Caco-2 (cell line): ENCODE measurements around the gene PCDHGA8. TPM values are rescaled to one million over a fixed set of nuclear protein-coding genes. Genes with fewer than 3 reads are reported as not detected.

Experiments
- BruUV-seq: library from RNA; stranded (reverse); fragments of 400-500 nt; replicated peaks from 2 replicates; lab custom pipeline; 2021; lab: Mats Ljungman, UMichigan
- CTCF ChIA-PET: fragments of 300-600 bp; sonication (Branson Sonifier 250); formaldehyde crosslinking; loops from one replicate; lab custom pipeline; 2022; ENCODE audit warnings: antibody characterized with exemption; lab: Charles Lee
- POLR2A ChIA-PET: fragments of 300-600 bp; sonication (Branson Sonifier 250); formaldehyde crosslinking; loops from one replicate; lab custom pipeline; 2022; ENCODE audit warnings: antibody characterized with exemption; lab: Charles Lee
- DNase-seq, 2 experiments: peaks; one replicate each; pipeline versions ENCODE4 v3.0.0 to v3.0.0-alpha.2; 2020 to 2022
- H3K27me3 ChIP-seq: replicated peaks from 2 replicates; pipeline ENCODE4 v1.6.0; 2011; ENCODE audit warnings: low read length; ENCODE audit not compliant: control insufficient read depth, insufficient read depth
- H3K36me3 ChIP-seq: 2 replicates; pipeline ENCODE4 v1.5.1; 2011; ENCODE audit warnings: low read length; ENCODE audit not compliant: control insufficient read depth, insufficient read depth
- H3K4me1 ChIP-seq: fragments of 250-450 bp; sonication (Bioruptor Pico); 2 replicates; pipeline ENCODE4 v1.5.1; 2020; ENCODE audit warnings: mild to moderate bottlenecking
- H3K4me3 ChIP-seq: 2 replicates; pipeline ENCODE4 v1.5.1; 2011; ENCODE audit warnings: low read depth, mild to moderate bottlenecking, control low read depth, low read length
- H3K9me3 ChIP-seq: fragments of 250-450 bp; sonication (Bioruptor Pico); 2 replicates; pipeline ENCODE4 v1.5.1; 2020; ENCODE audit warnings: mild to moderate bottlenecking, moderate library complexity
- H3K27ac Mint-ChIP-seq: one replicate; pipeline ENCODE4 v1.8.0; 2022; ENCODE audit warnings: mixed read lengths; ENCODE audit not compliant: unreplicated experiment
- H3K27me3 Mint-ChIP-seq: one replicate; pipeline ENCODE4 v1.8.0; 2022; ENCODE audit warnings: mixed read lengths; ENCODE audit not compliant: insufficient read depth, unreplicated experiment
- H3K36me3 Mint-ChIP-seq: one replicate; pipeline ENCODE4 v1.8.0; 2022; ENCODE audit warnings: mild to moderate bottlenecking, mixed read lengths; ENCODE audit not compliant: insufficient read depth, unreplicated experiment
- H3K4me1 Mint-ChIP-seq: one replicate; pipeline ENCODE4 v1.8.0; 2022; ENCODE audit warnings: low read depth, mixed read lengths; ENCODE audit not compliant: unreplicated experiment
- H3K4me3 Mint-ChIP-seq: one replicate; pipeline ENCODE4 v1.8.0; 2022; ENCODE audit warnings: mild to moderate bottlenecking, moderate library complexity, mixed read lengths; ENCODE audit not compliant: unreplicated experiment
- H3K9me3 Mint-ChIP-seq: one replicate; pipeline ENCODE4 v1.8.0; 2022; ENCODE audit warnings: mixed read lengths; ENCODE audit not compliant: unreplicated experiment
- intact Hi-C: fragments of 100-400 bp; cut with micrococcal nuclease; formaldehyde crosslinking; loops from one replicate; pipeline ENCODE4 v1.10.0; 2022; ENCODE audit not compliant: unreplicated experiment
- total RNA-seq: library from RNA; stranded (reverse); gene quantifications from 2 replicates; pipeline ENCODE4 v1.2.3, GENCODE V29; 2022
- TF ChIP-seq, protein P1 (sequence below), 2 experiments: fragments of 200-600 bp in 1 of 2; IDR thresholded peaks; 1 replicate in 1 of 2; 2 replicates in 1 of 2; pipeline versions ENCODE4 v1.5.1 to v1.8.0; 2011 to 2022; ENCODE audit warnings: antibody characterized with exemption in 1 of 2, control low read depth in 1 of 2, inconsistent platforms in 1 of 2, low read depth in 1 of 2, low read length in 1 of 2, mild to moderate bottlenecking in 1 of 2, moderate library complexity in 1 of 2; ENCODE audit not compliant: insufficient read depth in 1 of 2, severe bottlenecking in 1 of 2, unreplicated experiment in 1 of 2

PCDHGA8 gene
- total RNA-seq, 1 experiment from 2014 or later = 0.18 TPM

DNA sequence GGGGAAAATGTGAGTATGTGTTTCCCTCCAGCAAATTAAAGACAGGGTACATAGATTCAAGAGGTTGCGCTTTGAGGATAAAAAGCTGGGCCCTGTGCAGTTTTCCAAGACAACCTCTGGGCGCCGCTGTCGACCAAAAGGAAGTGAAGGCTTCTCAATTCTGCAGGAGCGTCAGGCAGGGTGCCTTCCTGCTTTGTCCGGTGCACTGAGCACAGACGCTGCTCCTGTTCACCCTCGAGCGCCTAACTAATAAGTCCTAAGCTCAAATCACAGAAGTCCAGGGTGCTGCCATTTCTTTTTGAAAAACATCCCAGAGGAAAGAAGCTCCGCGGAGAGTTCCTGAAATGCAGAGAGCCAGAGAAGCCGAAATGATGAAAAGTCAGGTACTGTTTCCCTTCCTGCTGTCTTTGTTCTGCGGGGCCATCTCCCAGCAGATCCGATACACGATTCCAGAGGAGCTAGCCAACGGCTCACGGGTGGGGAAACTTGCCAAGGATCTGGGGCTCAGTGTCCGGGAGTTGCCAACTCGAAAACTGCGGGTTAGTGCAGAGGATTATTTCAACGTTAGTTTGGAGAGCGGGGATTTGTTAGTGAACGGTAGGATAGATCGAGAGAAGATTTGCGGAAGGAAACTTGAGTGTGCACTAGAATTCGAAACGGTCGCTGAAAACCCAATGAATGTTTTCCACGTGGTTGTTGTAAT, 42.4 kb upstream of the PCDHGA8 start, which contains the start of gene PCDHGB1:
Gene PCDHGB1, plus strand, starts transcription at position 183 of the 703 bp plus-strand sequence. Its CDS starts 162 bp downstream, at position 345.
- DNase-seq = peak in 1 of 2 experiments; percentile 49
- Histone ChIP-seq H3K4me3 (no peak within 1 kb of the TSS), H3K36me3 (no peaks in the 10 kb centered on the region), H3K27me3 (no peaks in the 10 kb centered on the region), H3K9me3 (no peaks in the 10 kb centered on the region; the same call in 1 of the 2 replicates), H3K4me1 (no peaks in the 10 kb centered on the region)
- TF ChIP-seq, protein P1, sequence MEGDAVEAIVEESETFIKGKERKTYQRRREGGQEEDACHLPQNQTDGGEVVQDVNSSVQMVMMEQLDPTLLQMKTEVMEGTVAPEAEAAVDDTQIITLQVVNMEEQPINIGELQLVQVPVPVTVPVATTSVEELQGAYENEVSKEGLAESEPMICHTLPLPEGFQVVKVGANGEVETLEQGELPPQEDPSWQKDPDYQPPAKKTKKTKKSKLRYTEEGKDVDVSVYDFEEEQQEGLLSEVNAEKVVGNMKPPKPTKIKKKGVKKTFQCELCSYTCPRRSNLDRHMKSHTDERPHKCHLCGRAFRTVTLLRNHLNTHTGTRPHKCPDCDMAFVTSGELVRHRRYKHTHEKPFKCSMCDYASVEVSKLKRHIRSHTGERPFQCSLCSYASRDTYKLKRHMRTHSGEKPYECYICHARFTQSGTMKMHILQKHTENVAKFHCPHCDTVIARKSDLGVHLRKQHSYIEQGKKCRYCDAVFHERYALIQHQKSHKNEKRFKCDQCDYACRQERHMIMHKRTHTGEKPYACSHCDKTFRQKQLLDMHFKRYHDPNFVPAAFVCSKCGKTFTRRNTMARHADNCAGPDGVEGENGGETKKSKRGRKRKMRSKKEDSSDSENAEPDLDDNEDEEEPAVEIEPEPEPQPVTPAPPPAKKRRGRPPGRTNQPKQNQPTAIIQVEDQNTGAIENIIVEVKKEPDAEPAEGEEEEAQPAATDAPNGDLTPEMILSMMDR (IDR thresholded peaks at IDR 0.05; ENCODE audit: insufficient read depth in 1 of 2, low read depth in 1 of 2, low read length in 1 of 2, severe bottlenecking in 1 of 2, unreplicated experiment in 1 of 2) = peak; percentile 33 to 47
- POLR2A ChIA-PET = no interaction called here
- Mint-ChIP-seq H3K4me1 (no peaks in the 10 kb centered on the region), H3K9me3 (peaks cover 10% of the 10 kb centered on the region), H3K36me3 (peaks cover 5% of the 10 kb centered on the region), H3K4me3 (peak within 1 kb of the TSS; percentile 64), H3K27me3 (no peaks in the 10 kb centered on the region), H3K27ac (no peak within 1 kb of the TSS)
- BruUV-seq = no TSS peak
- CTCF ChIA-PET = interaction anchor here (0.6 to 1.3 kb wide), 2 partner anchors 11 to 47 kb away, joined by 3 to 4 read pairs; partner anchors contain the start of gene PCDHGB5
- intact Hi-C loops = no loop called here

DNA sequence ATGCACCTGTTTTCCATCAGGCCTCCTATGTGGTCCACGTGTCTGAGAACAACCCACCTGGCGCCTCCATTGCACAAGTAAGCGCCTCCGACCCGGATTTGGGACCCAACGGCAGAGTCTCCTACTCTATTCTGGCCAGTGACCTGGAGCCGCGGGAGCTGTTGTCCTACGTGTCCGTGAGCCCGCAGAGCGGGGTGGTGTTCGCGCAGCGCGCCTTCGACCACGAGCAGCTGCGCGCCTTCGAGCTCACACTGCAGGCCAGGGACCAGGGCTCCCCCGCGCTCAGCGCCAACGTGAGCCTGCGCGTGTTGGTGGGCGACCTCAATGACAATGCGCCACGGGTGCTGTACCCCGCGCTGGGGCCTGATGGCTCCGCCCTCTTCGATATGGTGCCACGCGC, 40.8 kb upstream of the PCDHGA8 start:
- CTCF ChIA-PET = no interaction called here
- Mint-ChIP-seq H3K36me3 (peaks cover 5% of the 10 kb centered on the region), H3K4me3 (no peak overlapping the region), H3K27me3 (no peaks in the 10 kb centered on the region), H3K4me1 (no peaks in the 10 kb centered on the region), H3K27ac (no peak overlapping the region), H3K9me3 (peaks cover 10% of the 10 kb centered on the region)
- no peak for DNase-seq
- no peaks in the 10 kb centered on the region for H3K4me1 ChIP-seq
- BruUV-seq = no TSS peak
- no peaks in the 10 kb centered on the region for H3K36me3 ChIP-seq
- intact Hi-C loops = no loop called here
- H3K27me3 ChIP-seq = no peaks in the 10 kb centered on the region
- TF ChIP-seq, protein P1 (IDR thresholded peaks at IDR 0.05; ENCODE audit: insufficient read depth in 1 of 2, low read depth in 1 of 2, low read length in 1 of 2, severe bottlenecking in 1 of 2, unreplicated experiment in 1 of 2) = no peak
- POLR2A ChIA-PET = no interaction called here
- no peak overlapping the region for H3K4me3 ChIP-seq
- H3K9me3 ChIP-seq = no peaks in the 10 kb centered on the region; the same call in 1 of the 2 replicates

DNA sequence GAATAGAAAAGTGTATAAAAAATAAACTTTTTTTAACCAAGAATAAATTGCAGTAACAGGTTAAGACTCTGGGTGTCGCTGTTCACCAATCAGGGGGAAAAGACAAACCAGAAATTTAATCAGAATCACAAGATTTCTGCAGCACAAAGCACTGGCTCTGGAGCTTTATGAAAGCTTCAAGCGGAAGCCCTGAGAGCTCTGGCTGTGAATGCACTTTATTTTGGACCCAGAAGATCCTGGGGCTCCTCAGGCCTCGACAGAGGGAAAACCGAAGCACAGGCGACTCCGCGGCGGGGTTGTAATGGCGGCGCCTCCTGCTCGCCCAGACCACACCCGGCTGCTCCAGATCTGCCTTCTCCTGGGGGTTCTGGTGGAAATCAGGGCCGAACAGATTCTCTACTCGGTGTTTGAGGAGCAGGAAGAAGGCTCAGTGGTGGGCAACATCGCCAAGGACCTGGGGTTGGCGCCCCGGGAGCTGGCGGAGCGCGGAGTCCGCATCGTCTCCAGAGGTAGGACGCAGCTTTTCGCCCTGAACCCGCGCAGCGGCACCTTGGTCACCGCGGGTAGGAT, 37.4 kb upstream of the PCDHGA8 start, which contains the start of gene PCDHGA4:
Gene PCDHGA4, plus strand, starts transcription at position 122 of the 570 bp plus-strand sequence. Its CDS starts 87 bp downstream, at position 209.
- DNase-seq = no peak
- TF ChIP-seq, protein P1 (IDR thresholded peaks at IDR 0.05; ENCODE audit: insufficient read depth in 1 of 2, low read depth in 1 of 2, low read length in 1 of 2, severe bottlenecking in 1 of 2, unreplicated experiment in 1 of 2) = peak; percentile 20 to 22
- Histone ChIP-seq H3K4me1 (no peaks in the 10 kb centered on the region), H3K36me3 (no peaks in the 10 kb centered on the region), H3K27me3 (no peaks in the 10 kb centered on the region), H3K9me3 (no peaks in the 10 kb centered on the region; the same call in 1 of the 2 replicates), H3K4me3 (no peak within 1 kb of the TSS)
- Mint-ChIP-seq H3K27me3 (no peaks in the 10 kb centered on the region), H3K36me3 (peaks cover 5% of the 10 kb centered on the region), H3K4me1 (no peaks in the 10 kb centered on the region), H3K4me3 (no peak within 1 kb of the TSS), H3K27ac (no peak within 1 kb of the TSS), H3K9me3 (peaks cover 15% of the 10 kb centered on the region)
- intact Hi-C loops = no loop called here
- no TSS peak for BruUV-seq
- ChIA-PET POLR2A (no interaction called here), CTCF (no interaction called here)
